Measurements from ENCODE around the gene LMO4. TPM values are rescaled to one million over a fixed set of nuclear protein-coding genes. Genes with fewer than 3 reads are reported as not detected.

LMO4 gene
- total and polyA plus RNA-seq, 5 donors from 2014 or later = 2.8 to 10.3 (median 3.9) TPM

DNA sequence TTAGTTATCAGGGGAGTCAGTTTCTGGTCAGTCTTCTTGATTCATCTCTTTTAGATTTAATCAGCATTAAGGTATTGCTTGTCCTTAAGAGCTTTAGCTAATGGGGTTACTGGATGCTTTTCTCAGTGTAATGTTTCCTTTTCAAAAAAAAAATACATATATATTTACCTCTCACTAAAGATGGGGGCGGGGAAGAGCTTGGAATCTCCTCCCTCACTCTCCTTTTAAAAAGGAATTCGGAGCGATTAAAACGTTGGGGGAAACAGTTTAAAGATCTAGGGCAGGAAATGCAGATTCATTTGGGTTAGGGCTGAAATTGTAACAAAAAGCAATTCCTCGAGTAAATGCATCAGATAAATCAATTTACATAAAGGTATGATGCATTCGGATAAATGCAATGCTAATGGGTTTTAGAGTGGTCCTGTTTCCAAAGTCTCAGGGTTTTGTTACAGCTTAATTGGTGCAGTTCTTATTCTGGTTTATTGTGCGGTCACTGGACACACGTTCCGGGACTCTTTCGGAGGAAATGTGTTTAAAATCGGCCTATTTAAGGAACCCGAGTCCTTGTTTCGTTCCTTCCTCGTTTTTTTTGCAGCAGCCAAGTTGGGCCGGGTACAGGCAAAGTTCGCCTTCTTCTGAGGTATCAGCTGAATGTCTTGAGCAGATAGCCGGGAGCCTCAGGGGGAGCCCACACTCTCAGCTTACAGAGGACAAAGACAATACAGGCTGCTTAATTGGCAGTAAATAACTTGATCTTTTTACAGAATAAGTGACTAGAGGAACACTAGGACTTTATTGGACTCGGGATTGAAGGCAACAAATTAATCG, 1.6 kb downstream of the LMO4 start:
- Mint-ChIP-seq H3K9me3 (peaks cover 0 to 15% (median 0%) of the 10 kb centered on the region in 7 donors), H3K36me3 (no peaks in the 10 kb centered on the region), H3K4me3 (peak overlapping the region; percentile 87 to 94 (median 92)), H3K4me1 (peaks cover 26 to 67% (median 38%) of the 10 kb centered on the region in 4 donors), H3K27ac (peak overlapping the region; percentile 6 to 35 (median 12)), H3K27me3 (peaks cover 68% of the 10 kb centered on the region)
- peak overlapping the region; percentile 76 for H3K4me3 ChIP-seq (ENCODE audit: low read depth, low read length)
- peaks cover 53% of the 10 kb centered on the region for H3K4me1 ChIP-seq (ENCODE audit: control insufficient read depth, insufficient read depth, low read length, poor library complexity, severe bottlenecking)
- peaks cover 54% of the 10 kb centered on the region for H3K27me3 ChIP-seq (ENCODE audit: control insufficient read depth, insufficient read depth, low read length)
- DNase-seq (peak in 1 of 3 donors; percentile 14), ATAC-seq (ENCODE audit: low read depth in 2 of 2) (no peak)
- no peaks in the 10 kb centered on the region for H3K36me3 ChIP-seq (ENCODE audit: control insufficient read depth, insufficient read depth, low read length)
- peak overlapping the region; percentile 14 for H3K27ac ChIP-seq (ENCODE audit: insufficient read depth, low read length, poor library complexity, severe bottlenecking)
- peaks cover 0 to 6% of the 10 kb centered on the region in 2 experiments for H3K9me3 ChIP-seq (ENCODE audit: control insufficient read depth in 2 of 2, low read length in 2 of 2)

DNA sequence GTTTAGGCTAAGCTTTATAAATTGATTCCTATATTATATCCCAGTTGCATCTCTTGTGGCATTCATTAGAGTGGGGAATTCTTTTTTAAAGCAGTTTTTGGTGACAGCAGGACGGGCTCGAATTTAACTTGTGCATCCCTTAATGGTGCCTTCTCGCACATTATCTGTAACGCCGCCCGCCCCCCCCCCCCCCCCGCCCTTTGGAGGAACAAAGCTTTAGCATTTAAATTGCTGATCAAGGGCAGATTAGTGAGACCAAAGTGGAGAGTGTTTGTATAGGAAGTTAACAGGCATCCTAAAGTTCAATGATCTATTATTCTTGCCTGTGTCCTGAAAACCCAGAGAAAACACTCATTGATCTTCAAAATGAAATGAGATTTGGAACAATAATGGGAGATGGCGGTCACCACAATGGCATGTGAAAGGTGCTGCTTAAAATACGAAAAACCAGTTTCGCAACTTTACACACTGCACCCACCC, 2.2 kb downstream of the LMO4 start:
- peaks cover 0 to 6% of the 10 kb centered on the region in 2 experiments for H3K9me3 ChIP-seq (ENCODE audit: control insufficient read depth in 2 of 2, low read length in 2 of 2)
- peaks cover 0 to 15% (median 0%) of the 10 kb centered on the region in 7 donors for H3K9me3 Mint-ChIP-seq
- peaks cover 26 to 72% (median 41%) of the 10 kb centered on the region in 4 donors for H3K4me1 Mint-ChIP-seq
- peak overlapping the region; percentile 76 for H3K4me3 ChIP-seq (ENCODE audit: low read depth, low read length)
- peak overlapping the region in 1 of 3 donors; percentile 6 for H3K27ac Mint-ChIP-seq
- H3K27ac ChIP-seq (ENCODE audit: insufficient read depth, low read length, poor library complexity, severe bottlenecking) = no peak overlapping the region
- ATAC-seq (ENCODE audit: low read depth in 2 of 2) = no peak
- peaks cover 53% of the 10 kb centered on the region for H3K4me1 ChIP-seq (ENCODE audit: control insufficient read depth, insufficient read depth, low read length, poor library complexity, severe bottlenecking)
- DNase-seq = no peak
- peaks cover 72% of the 10 kb centered on the region for H3K27me3 Mint-ChIP-seq
- peak overlapping the region; percentile 87 to 94 (median 92) for H3K4me3 Mint-ChIP-seq
- H3K36me3 Mint-ChIP-seq = no peaks in the 10 kb centered on the region
- peaks cover 55% of the 10 kb centered on the region for H3K27me3 ChIP-seq (ENCODE audit: control insufficient read depth, insufficient read depth, low read length)
- no peaks in the 10 kb centered on the region for H3K36me3 ChIP-seq (ENCODE audit: control insufficient read depth, insufficient read depth, low read length)

DNA sequence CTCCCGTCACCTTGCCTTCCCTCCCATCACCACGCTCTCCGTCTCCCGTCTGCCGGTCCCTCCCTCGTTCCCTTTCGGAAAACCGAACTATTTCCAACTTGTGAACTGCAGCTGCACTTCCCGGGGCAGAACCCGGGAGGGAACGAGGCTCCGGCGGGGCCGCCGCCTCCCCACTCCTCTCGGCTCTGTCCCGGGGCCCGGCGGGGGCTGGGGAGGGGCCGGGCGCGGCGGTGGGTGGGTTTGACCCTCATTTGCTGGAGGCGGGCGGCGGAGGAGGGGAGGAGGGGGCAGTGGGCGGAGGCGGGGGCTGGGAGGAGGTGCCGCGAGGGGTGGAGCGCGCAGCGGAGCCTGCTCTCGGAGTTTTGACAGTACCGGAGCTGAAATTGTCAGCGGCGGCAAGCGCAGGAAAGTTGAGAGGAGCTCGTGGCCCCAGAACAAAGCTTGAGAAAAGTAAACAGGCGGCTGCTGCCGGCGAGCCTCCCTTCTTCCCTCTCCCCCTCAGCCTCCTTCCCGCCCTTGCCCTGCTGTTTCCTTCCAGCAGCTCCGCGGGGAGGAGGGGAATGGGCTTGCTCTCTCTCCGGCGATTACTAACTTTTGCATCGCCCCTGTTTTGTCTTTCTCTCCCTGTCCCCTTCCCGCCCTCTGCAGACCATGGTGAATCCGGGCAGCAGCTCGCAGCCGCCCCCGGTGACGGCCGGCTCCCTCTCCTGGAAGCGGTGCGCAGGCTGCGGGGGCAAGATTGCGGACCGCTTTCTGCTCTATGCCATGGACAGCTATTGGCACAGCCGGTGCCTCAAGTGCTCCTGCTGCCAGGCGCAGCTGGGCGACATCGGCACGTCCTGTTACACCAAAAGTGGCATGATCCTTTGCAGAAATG, 2.9 kb downstream of the LMO4 start:
- H3K4me3 ChIP-seq (ENCODE audit: low read depth, low read length) = peak overlapping the region; percentile 67
- peak in 2 of 3 donors; percentile 36 to 42 for DNase-seq
- Mint-ChIP-seq H3K4me3 (peak overlapping the region; percentile 87 to 93 (median 92)), H3K27me3 (peaks cover 73% of the 10 kb centered on the region), H3K36me3 (no peaks in the 10 kb centered on the region), H3K4me1 (peaks cover 20 to 71% (median 41%) of the 10 kb centered on the region in 4 donors), H3K27ac (peak overlapping the region in 2 of 3 donors; percentile 26 to 36), H3K9me3 (peaks cover 0 to 14% (median 0%) of the 10 kb centered on the region in 7 donors)
- peaks cover 57% of the 10 kb centered on the region for H3K27me3 ChIP-seq (ENCODE audit: control insufficient read depth, insufficient read depth, low read length)
- peaks cover 0 to 6% of the 10 kb centered on the region in 2 experiments for H3K9me3 ChIP-seq (ENCODE audit: control insufficient read depth in 2 of 2, low read length in 2 of 2)
- ATAC-seq (ENCODE audit: low read depth in 2 of 2) = no peak
- no peak overlapping the region for H3K27ac ChIP-seq (ENCODE audit: insufficient read depth, low read length, poor library complexity, severe bottlenecking)
- H3K4me1 ChIP-seq (ENCODE audit: control insufficient read depth, insufficient read depth, low read length, poor library complexity, severe bottlenecking) = peaks cover 53% of the 10 kb centered on the region
- H3K36me3 ChIP-seq (ENCODE audit: control insufficient read depth, insufficient read depth, low read length) = no peaks in the 10 kb centered on the region

DNA sequence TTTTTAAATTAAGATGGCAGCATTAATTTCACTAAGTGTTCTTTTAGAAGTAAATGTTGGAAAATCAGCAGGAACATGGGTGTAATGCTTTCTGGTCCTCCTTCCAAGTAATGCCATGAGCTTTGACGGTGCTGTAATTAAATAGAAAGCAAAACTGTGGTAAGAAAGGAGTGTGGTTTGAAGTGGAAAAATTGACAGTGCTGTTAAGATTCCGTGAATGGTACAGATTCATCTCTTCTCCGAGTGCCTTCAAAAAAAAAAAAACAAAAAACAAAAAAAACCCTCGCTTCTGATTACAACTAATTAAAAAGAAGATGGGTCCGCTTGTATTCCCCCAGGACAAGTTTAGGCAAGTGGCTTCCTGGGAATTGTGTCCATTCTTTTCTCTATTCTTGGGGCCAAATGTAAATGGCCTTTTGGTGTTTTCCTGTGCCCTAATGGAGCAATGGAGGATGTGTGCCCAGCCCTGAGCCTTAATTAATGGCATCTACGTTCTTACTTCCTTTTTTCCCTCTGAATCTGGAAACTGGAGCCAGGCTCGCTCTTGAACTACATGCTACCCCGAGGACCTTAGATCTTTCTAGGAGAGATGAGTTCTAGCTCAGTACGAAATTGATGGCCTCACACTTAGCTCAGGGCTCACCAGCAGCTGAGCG, 5.1 kb downstream of the LMO4 start:
- H3K4me1 ChIP-seq (ENCODE audit: control insufficient read depth, insufficient read depth, low read length, poor library complexity, severe bottlenecking) = peaks cover 46% of the 10 kb centered on the region
- peaks cover 76% of the 10 kb centered on the region for H3K27me3 Mint-ChIP-seq
- H3K27ac Mint-ChIP-seq = peak overlapping the region in 1 of 3 donors; percentile 26
- peaks cover 0 to 14% (median 0%) of the 10 kb centered on the region in 7 donors for H3K9me3 Mint-ChIP-seq
- no peak overlapping the region for H3K27ac ChIP-seq (ENCODE audit: insufficient read depth, low read length, poor library complexity, severe bottlenecking)
- H3K9me3 ChIP-seq (ENCODE audit: control insufficient read depth in 2 of 2, low read length in 2 of 2) = peaks cover 0 to 6% of the 10 kb centered on the region in 2 experiments
- H3K4me3 ChIP-seq (ENCODE audit: low read depth, low read length) = no peak overlapping the region
- peak overlapping the region; percentile 48 to 93 (median 89) for H3K4me3 Mint-ChIP-seq
- DNase-seq = peak in 1 of 3 donors; percentile 41
- H3K36me3 Mint-ChIP-seq = no peaks in the 10 kb centered on the region
- no peaks in the 10 kb centered on the region for H3K36me3 ChIP-seq (ENCODE audit: control insufficient read depth, insufficient read depth, low read length)
- ATAC-seq (ENCODE audit: low read depth in 2 of 2) = no peak
- H3K27me3 ChIP-seq (ENCODE audit: control insufficient read depth, insufficient read depth, low read length) = peaks cover 53% of the 10 kb centered on the region
- H3K4me1 Mint-ChIP-seq = peaks cover 20 to 58% (median 43%) of the 10 kb centered on the region in 4 donors

DNA sequence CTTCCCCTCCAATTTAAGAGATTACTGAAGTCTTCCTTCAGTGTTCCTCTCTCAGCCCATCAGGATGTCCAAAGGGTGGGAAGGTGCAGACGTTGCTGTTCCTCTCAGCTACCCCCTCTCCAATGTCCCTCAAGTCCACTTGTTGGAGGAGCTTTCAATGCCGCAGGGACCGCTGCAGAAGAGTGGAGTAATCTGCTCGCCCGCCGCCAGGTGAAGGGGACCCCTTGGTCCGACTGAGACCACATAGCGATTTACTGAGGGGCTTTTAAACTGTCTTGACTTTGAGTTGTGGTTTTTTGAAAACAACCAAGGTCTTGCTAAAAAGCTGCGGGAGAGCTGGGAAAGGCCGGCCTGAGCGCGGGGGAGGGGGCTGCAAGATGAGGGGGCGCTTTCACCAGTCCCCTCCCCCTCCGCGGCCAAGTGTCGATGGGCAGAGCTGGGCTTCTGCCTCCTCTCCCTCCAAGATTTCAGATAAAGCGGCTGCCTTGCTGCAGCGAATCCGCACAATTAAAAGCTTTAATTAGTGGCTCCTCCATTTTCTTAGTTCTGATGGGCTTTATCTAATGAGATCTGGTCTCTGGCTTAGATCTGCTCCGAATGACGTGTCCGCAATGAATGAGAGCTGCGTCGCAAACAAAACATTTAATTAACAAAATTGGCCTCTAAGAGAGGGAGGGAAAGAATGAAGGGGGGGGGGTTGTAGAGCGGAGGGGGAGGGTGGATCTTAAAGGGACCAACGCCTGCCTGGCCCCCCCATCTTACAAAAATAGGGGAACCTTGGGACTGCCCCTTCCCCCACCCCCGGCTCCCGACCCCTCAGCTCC, 5.9 kb downstream of the LMO4 start:
- Mint-ChIP-seq H3K36me3 (no peaks in the 10 kb centered on the region), H3K4me3 (peak overlapping the region; percentile 82 to 91 (median 84)), H3K27ac (peak overlapping the region in 2 of 3 donors; percentile 26 to 94), H3K27me3 (peaks cover 72% of the 10 kb centered on the region), H3K4me1 (peaks cover 20 to 54% (median 41%) of the 10 kb centered on the region in 4 donors), H3K9me3 (peaks cover 0 to 14% (median 0%) of the 10 kb centered on the region in 7 donors)
- Histone ChIP-seq H3K4me1 (ENCODE audit: control insufficient read depth, insufficient read depth, low read length, poor library complexity, severe bottlenecking) (peaks cover 38% of the 10 kb centered on the region), H3K27ac (ENCODE audit: insufficient read depth, low read length, poor library complexity, severe bottlenecking) (no peak overlapping the region), H3K4me3 (ENCODE audit: low read depth, low read length) (peak overlapping the region; percentile 43), H3K9me3 (ENCODE audit: control insufficient read depth in 2 of 2, low read length in 2 of 2) (peaks cover 0 to 6% of the 10 kb centered on the region in 2 experiments), H3K36me3 (ENCODE audit: control insufficient read depth, insufficient read depth, low read length) (no peaks in the 10 kb centered on the region), H3K27me3 (ENCODE audit: control insufficient read depth, insufficient read depth, low read length) (peaks cover 52% of the 10 kb centered on the region)
- peak in 1 of 2 donors; percentile 5 for ATAC-seq (ENCODE audit: low read depth in 2 of 2)
- no peak for DNase-seq

DNA sequence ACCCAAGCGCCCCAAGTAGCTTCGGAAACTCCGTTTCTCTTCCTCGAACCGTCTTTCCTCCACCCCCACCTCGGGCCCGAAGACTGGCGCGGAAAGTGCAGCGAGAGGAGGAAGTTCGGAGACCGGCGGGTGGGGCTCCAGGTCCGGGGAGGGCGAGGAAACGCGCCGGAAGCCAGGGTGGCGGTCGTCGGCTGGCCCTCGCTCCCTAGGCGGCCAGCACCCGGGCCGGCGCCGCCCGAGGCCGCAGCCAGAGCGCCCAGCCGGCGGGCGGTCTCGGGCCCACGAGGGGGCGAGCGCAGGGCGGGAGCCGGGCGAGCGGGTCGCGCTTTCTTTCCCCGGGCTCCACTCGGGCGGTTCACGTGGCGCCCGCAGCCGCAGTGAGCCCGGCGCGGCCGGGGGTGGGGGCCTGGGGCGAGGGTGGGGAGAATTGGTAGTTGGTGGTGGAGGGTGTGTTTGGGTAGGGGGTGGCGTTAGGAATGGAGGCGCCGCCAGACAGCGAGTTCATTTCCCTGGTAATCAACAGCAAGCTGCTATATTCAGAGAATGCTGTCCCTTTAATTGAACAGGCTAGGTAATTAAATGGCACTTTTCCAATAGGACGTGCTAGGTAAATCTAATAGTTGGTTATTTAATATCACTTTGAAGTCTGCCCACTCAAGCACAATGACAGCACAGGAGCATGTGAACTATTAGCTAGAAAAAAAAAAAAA, 6.7 kb downstream of the LMO4 start:
- Mint-ChIP-seq H3K36me3 (no peaks in the 10 kb centered on the region), H3K27ac (peak overlapping the region in 2 of 3 donors; percentile 32 to 60), H3K4me3 (peak overlapping the region; percentile 79 to 94 (median 86)), H3K4me1 (peaks cover 12 to 46% (median 35%) of the 10 kb centered on the region in 4 donors), H3K27me3 (peaks cover 64% of the 10 kb centered on the region), H3K9me3 (peaks cover 0 to 13% (median 0%) of the 10 kb centered on the region in 7 donors)
- H3K4me1 ChIP-seq (ENCODE audit: control insufficient read depth, insufficient read depth, low read length, poor library complexity, severe bottlenecking) = peaks cover 31% of the 10 kb centered on the region
- peaks cover 0 to 6% of the 10 kb centered on the region in 2 experiments for H3K9me3 ChIP-seq (ENCODE audit: control insufficient read depth in 2 of 2, low read length in 2 of 2)
- no peak overlapping the region for H3K27ac ChIP-seq (ENCODE audit: insufficient read depth, low read length, poor library complexity, severe bottlenecking)
- H3K27me3 ChIP-seq (ENCODE audit: control insufficient read depth, insufficient read depth, low read length) = peaks cover 47% of the 10 kb centered on the region
- no peaks in the 10 kb centered on the region for H3K36me3 ChIP-seq (ENCODE audit: control insufficient read depth, insufficient read depth, low read length)
- peak; percentile 45 to 51 for ATAC-seq (ENCODE audit: low read depth in 2 of 2)
- peak overlapping the region; percentile 49 for H3K4me3 ChIP-seq (ENCODE audit: low read depth, low read length)
- DNase-seq = peak in 1 of 3 donors; percentile 57

Data from CD4-positive, CD25-positive, alpha-beta regulatory T cell (primary cell).